ENCODE results near the gene ZNF486.
"Not testable (repeated sequence)": the region's sequence is repeated elsewhere in the genome, so short reads cannot be mapped to it uniquely, and the experiment has no call there.

ZNF486 gene

GRCh38 chr19:20167020-20167644 lies at the start of gene ZNF486:
Gene ZNF486, plus strand, starts transcription at chr19:20167214. Its CDS starts 117 bp downstream, at chr19:20167331.
- DNase-seq (ENCODE audit: low read depth), result peak; percentile 96

GRCh38 chr19:20118064-20118839 lies 48.8 kb upstream of the ZNF486 start:
- DNase-seq (ENCODE audit: low read depth), result not testable (repeated sequence)

DNA sequence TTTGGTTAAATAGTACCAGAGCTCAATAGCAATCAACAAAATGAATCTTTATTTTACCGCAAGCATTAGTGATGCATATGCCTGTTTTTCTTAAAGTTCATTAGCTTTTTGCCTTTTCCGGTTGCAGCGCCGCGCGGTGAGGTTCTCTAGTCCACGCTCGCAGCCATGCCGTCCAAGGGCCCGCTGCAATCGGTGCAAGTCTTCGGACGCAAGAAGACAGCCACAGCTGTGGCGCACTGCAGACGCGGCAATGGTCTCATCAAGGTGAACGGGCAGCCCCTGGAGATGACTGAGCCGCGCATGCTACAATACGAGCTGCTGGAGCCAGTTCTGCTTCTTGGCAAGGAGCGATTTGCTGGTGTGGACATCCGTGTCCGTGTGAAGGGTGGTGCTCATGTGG lies 42.1 kb upstream of the ZNF486 start:
- DNase-seq (ENCODE audit: low read depth), result no peak

- not testable (repeated sequence) for DNase-seq (ENCODE audit: low read depth)
Observed at GRCh38 chr19:20132933-20133332, 34.1 kb upstream of the ZNF486 start.

GRCh38 chr19:20137714-20138113 lies 29.3 kb upstream of the ZNF486 start:
- not testable (repeated sequence) for DNase-seq (ENCODE audit: low read depth)

DNA sequence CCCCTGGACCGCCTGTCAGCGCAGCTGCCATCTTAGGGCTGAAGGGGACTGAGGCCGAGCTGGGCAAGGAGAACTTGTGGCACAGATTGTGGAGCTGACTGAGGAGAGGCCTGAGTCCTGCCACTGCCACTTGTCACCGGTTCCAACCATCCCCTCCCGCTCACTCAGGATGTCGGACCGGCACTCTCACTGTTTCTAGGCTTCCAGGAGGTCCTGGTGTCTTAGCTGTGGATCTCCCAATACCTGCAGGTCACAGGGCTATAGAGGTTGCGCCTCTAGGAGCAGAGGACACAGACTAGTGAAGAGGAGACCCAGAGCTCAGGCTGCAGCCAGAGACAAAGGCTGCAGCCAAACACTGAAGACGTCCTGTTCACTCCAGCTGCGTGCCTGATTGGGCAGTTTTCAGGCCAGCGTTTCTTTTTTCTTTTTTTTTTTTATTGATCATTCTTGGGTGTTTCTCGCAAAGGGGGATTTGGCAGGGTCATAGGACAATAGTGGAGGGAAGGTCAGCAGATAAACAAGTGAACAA lies 15.3 kb upstream of the ZNF486 start:
- no peak for DNase-seq (ENCODE audit: low read depth)

GRCh38 chr19:20152506-20152905 lies 14.5 kb upstream of the ZNF486 start:
- DNase-seq (ENCODE audit: low read depth), result not testable (repeated sequence)

GRCh38 chr19:20153281-20153680 lies 13.7 kb upstream of the ZNF486 start:
- no peak for DNase-seq (ENCODE audit: low read depth)

DNA sequence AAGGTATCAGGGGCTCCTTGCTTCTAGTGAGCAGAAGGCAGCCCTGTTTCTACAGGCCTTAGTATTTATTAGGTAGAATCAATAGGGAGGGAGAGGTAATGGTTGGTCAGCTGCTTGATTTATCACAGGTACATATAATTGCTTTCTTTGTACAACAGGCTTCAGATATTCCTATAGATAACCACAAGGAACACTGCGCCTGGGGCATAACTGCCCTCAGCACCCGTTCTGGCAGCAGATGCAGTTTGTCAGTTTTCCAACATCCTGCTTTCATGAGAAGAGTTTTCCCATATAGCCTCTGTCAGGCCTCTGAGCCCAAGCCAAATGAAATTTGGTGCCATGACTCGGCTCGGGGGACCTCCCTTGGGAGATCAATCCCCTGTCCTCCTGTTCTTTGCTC lies 12.4 kb upstream of the ZNF486 start:
- DNase-seq (ENCODE audit: low read depth), result no peak

DNA sequence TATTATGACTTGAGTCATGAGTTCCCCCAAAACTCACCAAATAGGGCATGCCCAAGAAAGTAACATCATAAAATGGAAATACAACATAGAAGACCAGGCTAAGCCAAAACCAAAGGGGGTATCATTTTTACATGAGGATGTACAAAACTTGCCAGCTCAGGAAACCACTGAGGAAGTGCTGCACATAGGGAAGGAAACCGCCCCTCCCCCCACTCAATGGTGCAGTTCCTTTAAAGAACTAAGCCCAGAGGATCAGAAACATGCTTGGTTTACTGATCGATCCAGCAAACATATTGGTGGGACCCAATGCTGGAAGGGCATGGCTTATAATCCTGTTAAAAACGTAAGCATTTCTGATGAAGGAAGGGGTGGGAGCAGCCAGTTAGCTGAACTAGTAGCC lies 4.2 kb upstream of the ZNF486 start:
- no peak for DNase-seq (ENCODE audit: low read depth)

- DNase-seq (ENCODE audit: low read depth), result no peak
Observed at GRCh38 chr19:20164456-20164855, 2.6 kb upstream of the ZNF486 start.

- no peak for DNase-seq (ENCODE audit: low read depth)
Observed at GRCh38 chr19:20165971-20166592, 932 bp upstream of the ZNF486 start.

GRCh38 chr19:20167651-20168122 lies 673 bp downstream of the ZNF486 start:
- peak; percentile 46 for DNase-seq (ENCODE audit: low read depth)

- no peak for DNase-seq (ENCODE audit: low read depth)
Observed at GRCh38 chr19:20171285-20171684, 4.3 kb downstream of the ZNF486 start.

GRCh38 chr19:20175848-20176247 lies 8.8 kb downstream of the ZNF486 start:
- DNase-seq (ENCODE audit: low read depth), result not testable (repeated sequence)

- DNase-seq (ENCODE audit: low read depth), result not testable (repeated sequence)
Observed at GRCh38 chr19:20179956-20180355, 12.9 kb downstream of the ZNF486 start.

DNA sequence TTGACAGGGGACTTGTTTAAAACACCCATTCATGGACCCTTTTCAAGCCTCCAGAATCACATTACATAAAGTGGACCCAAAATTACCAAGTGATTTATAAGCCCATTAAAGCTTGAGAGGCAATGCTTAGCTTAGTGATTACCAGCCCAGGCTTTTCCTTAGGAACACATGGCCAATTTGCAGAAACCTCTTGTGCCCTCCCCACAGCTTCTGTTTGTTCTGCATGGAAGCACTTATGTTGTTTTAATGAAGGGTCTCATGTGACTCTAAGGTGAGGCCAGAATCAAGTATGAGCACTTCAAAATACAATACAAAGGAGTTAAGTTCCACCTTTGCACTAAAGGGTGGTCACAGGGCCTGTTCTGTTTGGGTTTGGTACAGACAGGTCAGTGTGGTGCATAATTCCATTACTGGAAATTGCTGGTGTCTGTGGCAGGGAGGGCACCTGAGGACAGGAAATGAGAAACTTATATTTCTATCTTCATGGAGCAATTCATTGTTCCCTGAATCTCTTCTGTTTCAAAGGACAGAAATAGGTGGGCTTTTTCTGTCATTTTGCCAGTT lies 15.3 kb downstream of the ZNF486 start:
- DNase-seq (ENCODE audit: low read depth), result no peak

DNA sequence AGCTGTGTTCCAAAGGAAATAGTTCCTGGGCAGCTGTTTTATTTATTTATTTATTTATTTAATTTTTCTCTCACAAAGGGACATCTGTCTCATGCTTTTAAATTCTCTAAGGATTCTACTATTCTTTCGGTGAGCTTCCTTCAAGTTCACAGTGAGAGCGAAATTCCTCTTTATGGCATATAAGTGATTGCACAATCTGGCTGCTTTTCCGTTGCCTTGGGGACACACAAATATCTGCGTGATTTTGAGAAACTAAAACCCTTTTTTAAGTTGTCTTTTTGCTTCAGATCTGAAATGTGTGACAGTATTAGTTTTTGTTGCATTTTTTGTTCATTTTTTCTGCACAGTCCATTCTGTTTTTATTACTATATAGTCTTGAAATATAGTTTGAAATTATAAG lies 19.2 kb downstream of the ZNF486 start:
- peak; percentile 44 for DNase-seq (ENCODE audit: low read depth)

DNA sequence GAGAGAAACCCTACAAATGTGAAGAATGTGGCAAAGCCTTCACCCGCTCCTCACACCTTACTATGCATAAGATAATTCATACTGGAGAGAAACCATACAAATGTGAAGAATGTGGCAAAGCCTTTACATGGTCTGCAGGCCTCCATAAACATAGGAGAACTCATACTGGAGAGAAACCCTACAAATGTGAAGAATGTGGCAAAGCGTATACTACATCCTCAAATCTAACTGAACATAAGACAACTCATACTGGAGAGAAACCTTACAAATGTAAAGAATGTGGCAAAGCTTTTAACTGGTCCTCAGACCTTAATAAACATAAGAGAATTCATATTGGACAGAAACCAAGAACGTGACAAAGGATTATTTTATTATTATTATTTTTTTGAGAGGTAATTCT lies 30.7 kb downstream of the ZNF486 start:
- no peak for DNase-seq (ENCODE audit: low read depth)

- no peak for DNase-seq (ENCODE audit: low read depth)
Observed at GRCh38 chr19:20209051-20209450, 42.0 kb downstream of the ZNF486 start.

DNA sequence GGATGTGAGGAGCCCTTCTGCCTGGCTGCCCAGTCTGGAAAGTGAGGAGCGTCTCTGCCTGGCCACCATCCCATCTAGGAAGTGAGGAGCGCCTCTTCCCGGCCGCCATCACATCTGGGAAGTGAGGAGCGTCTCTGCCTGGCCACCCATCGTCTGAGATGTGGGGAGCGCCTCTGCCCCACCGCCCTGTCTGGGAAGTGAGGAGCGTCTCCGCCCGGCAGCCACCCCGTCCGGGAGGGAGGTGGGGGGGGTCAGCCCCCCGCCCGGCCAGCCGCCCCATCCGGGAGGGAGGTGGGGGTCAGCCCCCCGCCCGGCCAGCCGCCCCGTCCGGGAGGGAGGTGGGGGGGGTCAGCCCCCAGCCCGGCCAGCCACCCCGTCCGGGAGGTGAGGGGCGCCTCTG lies 47.4 kb downstream of the ZNF486 start:
- not testable (repeated sequence) for DNase-seq (ENCODE audit: low read depth)

GRCh38 chr19:20221605-20222004 lies 54.6 kb downstream of the ZNF486 start:
- peak; percentile 1 for DNase-seq (ENCODE audit: low read depth)

Measured in fibroblast of gingiva (primary cell).